ENCODE measurements around the gene PIK3C2B. TPM values are rescaled to one million over a fixed set of nuclear protein-coding genes. Genes with fewer than 3 reads are reported as not detected.

The PIK3C2B gene
- total RNA-seq, 2 donors from 2014 or later: 14.2 to 28.7 TPM

DNA sequence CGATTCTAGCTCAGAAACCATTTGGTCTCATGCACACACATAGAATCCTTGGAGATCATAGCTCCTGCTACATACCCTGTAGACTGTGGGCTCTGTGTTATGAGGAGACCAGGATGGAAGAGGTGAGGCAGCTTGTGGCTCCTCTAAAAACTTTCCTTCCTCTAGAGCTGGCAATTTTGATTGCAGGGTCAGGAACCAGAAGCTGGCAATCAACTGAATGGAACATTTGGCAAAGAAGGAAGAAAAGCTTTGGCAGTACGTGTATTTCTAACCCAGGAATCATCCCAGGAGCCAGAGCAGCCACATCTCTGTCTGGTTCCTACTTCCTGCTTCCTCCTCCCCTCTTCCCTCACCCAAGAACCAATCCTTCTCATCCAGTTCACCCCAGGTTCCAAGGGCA is 15.7 kb downstream of the PIK3C2B start:
- DNase-seq (ENCODE audit: low spot score): no peak
- Mint-ChIP-seq H3K9me3 (no peaks in the 10 kb centered on the region), H3K4me3 (no peak overlapping the region), H3K36me3 (no peaks in the 10 kb centered on the region), H3K4me1 (ENCODE audit: low read depth in 2 of 2) (peaks cover 21 to 66% of the 10 kb centered on the region in 2 donors), H3K27me3 (no peaks in the 10 kb centered on the region), H3K27ac (peak overlapping the region in 1 of 2 donors; percentile 84)
- no peak for ATAC-seq

DNA sequence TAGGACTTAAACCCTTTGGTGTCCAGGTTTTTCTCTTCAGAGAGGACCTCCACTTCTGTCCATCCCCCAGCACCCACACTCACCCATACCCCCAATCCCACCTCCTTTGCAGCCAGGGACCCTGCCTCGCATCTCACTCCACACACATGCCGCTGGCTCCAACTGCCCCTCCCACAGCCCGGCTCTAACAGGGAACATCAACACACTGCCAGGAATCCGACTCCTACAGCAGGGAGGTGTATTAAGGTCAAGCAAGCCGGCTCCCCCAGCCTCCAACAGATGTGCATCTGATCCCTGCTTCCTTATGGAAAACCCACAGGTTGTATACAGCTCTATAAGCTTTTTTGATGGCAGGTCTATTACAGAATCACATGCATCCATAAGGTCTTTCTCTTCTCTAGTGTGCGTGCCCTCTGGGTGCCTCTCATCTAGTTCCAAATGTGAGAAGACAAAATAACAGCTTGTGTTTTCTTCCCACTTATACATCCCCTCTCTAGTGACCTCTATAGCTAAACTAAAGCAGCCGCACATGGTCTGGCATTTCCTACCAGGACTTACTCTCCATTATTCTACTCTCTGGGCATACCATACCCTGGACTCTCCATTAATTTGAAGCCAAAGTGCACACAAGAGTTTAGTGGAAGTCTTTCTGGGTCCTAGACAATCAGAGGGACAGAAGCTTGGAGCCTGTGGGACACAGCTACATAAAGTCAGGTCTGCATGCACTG is 16.3 kb downstream of the PIK3C2B start:
- peak overlapping the region in 1 of 2 donors; percentile 84 for H3K27ac Mint-ChIP-seq

DNA sequence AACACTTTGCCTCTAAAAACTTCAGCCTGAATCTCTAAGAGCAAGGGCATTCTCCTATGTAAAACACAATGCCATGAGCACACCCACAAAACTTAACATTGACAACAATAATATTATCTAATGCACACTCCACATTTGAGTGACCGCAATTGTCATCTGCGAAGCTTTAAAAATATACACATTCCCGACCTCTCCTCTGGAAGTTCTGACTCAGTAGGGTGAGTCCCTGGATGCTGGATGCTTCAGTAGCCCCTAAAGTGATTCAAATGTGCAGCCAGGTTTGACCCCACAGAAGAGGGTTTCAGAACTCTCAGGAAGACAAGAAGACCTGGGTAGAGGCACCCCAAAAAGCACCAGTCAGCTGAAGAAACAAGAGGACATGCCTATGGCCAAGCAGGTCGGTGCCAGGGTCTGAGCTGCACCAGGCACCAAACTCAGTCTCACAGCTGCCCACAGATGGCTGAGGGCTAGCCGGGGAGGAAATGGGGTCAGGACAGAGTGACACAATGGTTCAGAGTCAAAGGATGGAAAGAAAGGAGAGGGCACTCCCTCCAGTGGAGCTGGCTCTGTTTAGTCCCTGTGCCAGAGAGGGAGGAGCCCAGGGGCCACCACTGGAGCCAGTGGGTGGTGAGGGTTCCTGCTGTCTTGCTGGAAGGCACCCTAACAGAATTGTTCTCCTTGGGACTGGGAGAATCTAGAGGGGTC is 17.4 kb downstream of the PIK3C2B start:
- H3K4me1 Mint-ChIP-seq (ENCODE audit: low read depth in 2 of 2): peaks cover 21 to 66% of the 10 kb centered on the region in 2 donors
- no peaks in the 10 kb centered on the region for H3K27me3 Mint-ChIP-seq
- no peak overlapping the region for H3K27ac Mint-ChIP-seq
- H3K4me3 Mint-ChIP-seq: no peak overlapping the region
- ATAC-seq: peak in 1 of 2 donors; percentile 51
- no peak for DNase-seq (ENCODE audit: low spot score)
- no peaks in the 10 kb centered on the region for H3K36me3 Mint-ChIP-seq
- no peaks in the 10 kb centered on the region for H3K9me3 Mint-ChIP-seq

More for the DNA sequence above, 16.3 kb downstream of the PIK3C2B start:
- ATAC-seq (peak in 1 of 2 donors; percentile 38), DNase-seq (ENCODE audit: low spot score) (no peak)
- Mint-ChIP-seq H3K4me1 (ENCODE audit: low read depth in 2 of 2) (peaks cover 21 to 66% of the 10 kb centered on the region in 2 donors), H3K9me3 (no peaks in the 10 kb centered on the region), H3K4me3 (no peak overlapping the region), H3K27me3 (no peaks in the 10 kb centered on the region), H3K36me3 (no peaks in the 10 kb centered on the region)

GRCh38 chr1:204476563-204476962 is 18.0 kb downstream of the PIK3C2B start:
- peaks cover 21 to 64% of the 10 kb centered on the region in 2 donors for H3K4me1 Mint-ChIP-seq (ENCODE audit: low read depth in 2 of 2)
- no peaks in the 10 kb centered on the region for H3K9me3 Mint-ChIP-seq
- H3K27me3 Mint-ChIP-seq: no peaks in the 10 kb centered on the region
- no peaks in the 10 kb centered on the region for H3K36me3 Mint-ChIP-seq
- H3K4me3 Mint-ChIP-seq: no peak overlapping the region
- DNase-seq (ENCODE audit: low spot score) (no peak), ATAC-seq (no peak)
- no peak overlapping the region for H3K27ac Mint-ChIP-seq

GRCh38 chr1:204475656-204476432 is 18.8 kb downstream of the PIK3C2B start:
- Mint-ChIP-seq H3K36me3 (no peaks in the 10 kb centered on the region), H3K4me3 (no peak overlapping the region), H3K27me3 (no peaks in the 10 kb centered on the region), H3K9me3 (no peaks in the 10 kb centered on the region), H3K27ac (peak overlapping the region in 1 of 2 donors; percentile 0), H3K4me1 (ENCODE audit: low read depth in 2 of 2) (peaks cover 21 to 57% of the 10 kb centered on the region in 2 donors)
- ATAC-seq: no peak
- DNase-seq (ENCODE audit: low spot score): no peak

- no peak overlapping the region for H3K27ac Mint-ChIP-seq
- H3K36me3 Mint-ChIP-seq: no peaks in the 10 kb centered on the region
- peaks cover 7 to 40% of the 10 kb centered on the region in 2 donors for H3K4me1 Mint-ChIP-seq (ENCODE audit: low read depth in 2 of 2)
- ATAC-seq (no peak), DNase-seq (ENCODE audit: low spot score) (no peak)
- no peaks in the 10 kb centered on the region for H3K9me3 Mint-ChIP-seq
- H3K27me3 Mint-ChIP-seq: no peaks in the 10 kb centered on the region
- H3K4me3 Mint-ChIP-seq: no peak overlapping the region
Measured at GRCh38 chr1:204473400-204473965, 21.1 kb downstream of the PIK3C2B start.

- ATAC-seq (no peak), DNase-seq (ENCODE audit: low spot score) (no peak)
- Mint-ChIP-seq H3K27me3 (no peaks in the 10 kb centered on the region), H3K27ac (peak overlapping the region in 1 of 2 donors; percentile 63), H3K9me3 (no peaks in the 10 kb centered on the region), H3K4me1 (ENCODE audit: low read depth in 2 of 2) (peaks cover 5 to 32% of the 10 kb centered on the region in 2 donors), H3K4me3 (no peak overlapping the region), H3K36me3 (no peaks in the 10 kb centered on the region)
Measured at GRCh38 chr1:204472660-204473059, 21.9 kb downstream of the PIK3C2B start.

- no peaks in the 10 kb centered on the region for H3K27me3 Mint-ChIP-seq
- no peak for ATAC-seq
- H3K9me3 Mint-ChIP-seq: no peaks in the 10 kb centered on the region
- H3K27ac Mint-ChIP-seq: no peak overlapping the region
- peaks cover 0 to 24% of the 10 kb centered on the region in 2 donors for H3K4me1 Mint-ChIP-seq (ENCODE audit: low read depth in 2 of 2)
- H3K36me3 Mint-ChIP-seq: no peaks in the 10 kb centered on the region
- no peak for DNase-seq (ENCODE audit: low spot score)
- H3K4me3 Mint-ChIP-seq: no peak overlapping the region
Measured at GRCh38 chr1:204471687-204472086, 22.9 kb downstream of the PIK3C2B start.

- H3K4me1 Mint-ChIP-seq (ENCODE audit: low read depth in 2 of 2): peaks cover 9 to 28% of the 10 kb centered on the region in 2 donors
- H3K9me3 Mint-ChIP-seq: no peaks in the 10 kb centered on the region
- DNase-seq (ENCODE audit: low spot score): no peak
- H3K27ac Mint-ChIP-seq: no peak overlapping the region
- no peak for ATAC-seq
- no peak overlapping the region for H3K4me3 Mint-ChIP-seq
- H3K27me3 Mint-ChIP-seq: no peaks in the 10 kb centered on the region
- no peaks in the 10 kb centered on the region for H3K36me3 Mint-ChIP-seq
Measured at GRCh38 chr1:204469304-204469703, 25.3 kb downstream of the PIK3C2B start.

DNA sequence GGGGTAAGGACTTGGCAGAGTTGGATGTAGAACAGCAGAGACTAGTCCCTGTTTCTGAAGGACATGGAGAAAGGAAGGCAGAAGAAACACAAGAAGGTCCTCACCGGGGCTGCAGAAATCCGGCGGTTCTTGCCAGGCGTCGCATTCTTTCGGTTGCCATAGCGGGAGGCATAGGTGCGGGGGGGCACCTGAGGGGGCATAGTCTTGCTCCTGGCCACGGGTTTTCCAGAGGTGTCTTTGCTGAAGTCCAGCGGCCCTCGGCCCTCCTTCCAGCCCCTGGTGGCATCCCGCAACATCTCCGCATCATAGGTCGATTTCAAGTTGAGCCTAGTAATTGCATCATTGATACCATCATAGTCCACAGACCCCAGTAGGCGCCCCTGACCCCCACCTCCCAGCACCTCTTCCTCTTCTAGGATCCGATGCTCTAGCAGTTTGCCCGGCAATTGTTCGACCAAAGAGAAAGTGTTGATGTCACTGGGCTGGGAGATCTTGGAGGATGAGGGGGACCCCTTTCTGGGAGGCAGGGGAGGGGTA is 25.8 kb downstream of the PIK3C2B start:
- H3K27ac Mint-ChIP-seq: no peak overlapping the region
- H3K27me3 Mint-ChIP-seq: no peaks in the 10 kb centered on the region
- peaks cover 9 to 30% of the 10 kb centered on the region in 2 donors for H3K4me1 Mint-ChIP-seq (ENCODE audit: low read depth in 2 of 2)
- ATAC-seq: no peak
- H3K9me3 Mint-ChIP-seq: no peaks in the 10 kb centered on the region
- peak; percentile 37 for DNase-seq (ENCODE audit: low spot score)
- no peak overlapping the region for H3K4me3 Mint-ChIP-seq
- H3K36me3 Mint-ChIP-seq: no peaks in the 10 kb centered on the region

DNA sequence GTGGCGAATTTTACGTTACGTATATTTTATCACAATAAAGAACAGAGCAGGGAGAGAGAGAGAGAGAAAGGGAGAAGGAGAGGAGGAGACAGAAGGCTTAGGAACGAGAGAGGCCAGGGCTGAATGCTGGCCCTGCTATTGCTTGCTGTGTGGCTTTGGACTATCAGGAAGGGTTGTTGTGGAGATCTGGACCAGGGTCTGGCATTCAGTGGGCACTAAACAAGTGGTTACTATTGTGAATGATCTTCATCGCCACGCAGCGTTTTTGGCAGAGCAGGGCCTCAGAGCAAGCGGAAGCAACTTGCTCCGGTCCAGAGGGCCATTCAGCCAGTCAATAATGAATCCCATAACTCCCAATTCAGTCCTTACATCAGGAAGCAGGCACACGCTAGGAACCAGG is 26.4 kb downstream of the PIK3C2B start:
- DNase-seq (ENCODE audit: low spot score): no peak
- Mint-ChIP-seq H3K27ac (no peak overlapping the region), H3K4me1 (ENCODE audit: low read depth in 2 of 2) (peaks cover 9 to 30% of the 10 kb centered on the region in 2 donors), H3K36me3 (no peaks in the 10 kb centered on the region), H3K9me3 (no peaks in the 10 kb centered on the region), H3K27me3 (no peaks in the 10 kb centered on the region), H3K4me3 (no peak overlapping the region)
- ATAC-seq: no peak

GRCh38 chr1:204466416-204467405 is 27.9 kb downstream of the PIK3C2B start:
- Mint-ChIP-seq H3K4me1 (ENCODE audit: low read depth in 2 of 2) (peaks cover 9 to 40% of the 10 kb centered on the region in 2 donors), H3K36me3 (no peaks in the 10 kb centered on the region), H3K9me3 (no peaks in the 10 kb centered on the region), H3K27ac (peak overlapping the region in 1 of 2 donors; percentile 37), H3K4me3 (no peak overlapping the region), H3K27me3 (no peaks in the 10 kb centered on the region)
- no peak for DNase-seq (ENCODE audit: low spot score)
- ATAC-seq: no peak
